K562 (cell line): ENCODE data around the gene PACRG. TPM values are rescaled to one million over a fixed set of nuclear protein-coding genes. Genes with fewer than 3 reads are reported as not detected.
A peak's percentile ranks its signal among the peaks of the same experiment; 100 is the strongest.

Experiments used
- ATAC-seq: fragments of 200-7000 bp; cut with Tn5 transposase; 3 replicates; pipeline ENCODE4 v1.9.1; 2020; ENCODE audit warnings: moderate library complexity
- BruUV-seq: library from RNA; stranded (reverse); fragments of 400-500 nt; replicated peaks from 2 replicates; lab custom pipeline; 2021; lab: Mats Ljungman, UMichigan
- CTCF ChIA-PET: fragments of 300-600 bp; formaldehyde crosslinking; extraction: SDS; loops from one replicate; lab custom pipeline; 2021; ENCODE audit warnings: low intra/inter-chr PET ratio; lab: Yijun Ruan, JAX
- POLR2A ChIA-PET: fragments of 300-600, 350-650 bp; sonication (Branson Sonifier 250); formaldehyde crosslinking; extraction: SDS; loops from one replicate; lab custom pipeline; 2021; ENCODE audit warnings: antibody characterized with exemption, inconsistent platforms; lab: Yijun Ruan, JAX
- DNase-seq, 4 experiments: peaks; one replicate each; pipeline versions ENCODE4 v3.0.0 to v3.0.0-alpha.2; 2011 to 2018; ENCODE audit warnings: low spot score in 3 of 4, mixed read lengths in 3 of 4; ENCODE audit errors: extremely low read depth in 1 of 4
- FAIRE-seq: peaks from 2 replicates; lab custom pipeline; 2011; peaks lifted over from hg19 to GRCh38; lab: Jason Lieb, UNC
- H2AFZ ChIP-seq: 2 replicates; pipeline ENCODE4 v1.6.0; 2011; ENCODE audit warnings: low read depth, low read length, control low read depth, inconsistent platforms
- H3K27ac ChIP-seq: fragments of 200-600 bp; 3 replicates; pipeline ENCODE4 v1.8.0; 2011; ENCODE audit warnings: low read depth, mild to moderate bottlenecking, control low read depth, inconsistent platforms, low read length, moderate library complexity, mixed read lengths; ENCODE audit errors: extremely low read depth
- H3K27me3 ChIP-seq, 2 experiments: fragments of 300-600 bp in 1 of 2; 2 replicates in 1 of 2; 3 replicates in 1 of 2; pipeline versions ENCODE4 v1.6.0 to v1.8.0; 2011; ENCODE audit warnings: inconsistent platforms in 2 of 2, low read length in 2 of 2, mild to moderate bottlenecking in 1 of 2, mixed read lengths in 1 of 2, moderate library complexity in 1 of 2; ENCODE audit not compliant: control insufficient read depth in 2 of 2, insufficient read depth in 2 of 2
- H3K36me3 ChIP-seq: fragments of 300-600 bp; 3 replicates; pipeline ENCODE4 v1.8.0; 2011; ENCODE audit warnings: mild to moderate bottlenecking, low read length, inconsistent platforms; ENCODE audit not compliant: control insufficient read depth, insufficient read depth
- H3K4me1 ChIP-seq, 2 experiments: fragments of 200-600 bp in 1 of 2; replicated peaks in 1 of 2; 2 replicates in 1 of 2; 3 replicates in 1 of 2; pipeline versions ENCODE4 v1.5.1 to v1.8.0; 2011; ENCODE audit warnings: inconsistent platforms in 2 of 2, low read length in 2 of 2, mild to moderate bottlenecking in 1 of 2, mixed read lengths in 1 of 2, moderate library complexity in 1 of 2; ENCODE audit not compliant: control insufficient read depth in 2 of 2, insufficient read depth in 2 of 2
- H3K4me2 ChIP-seq: 2 replicates; pipeline ENCODE4 v1.6.1; 2011; ENCODE audit warnings: low read length, control low read depth, inconsistent platforms, mixed read lengths; ENCODE audit not compliant: insufficient read depth
- H3K4me3 ChIP-seq: fragments of 200-600 bp; sonication (generic), shearing (Covaris generic); 2 replicates; pipeline ENCODE4 v1.5.1; 2016; ENCODE audit warnings: control low read depth, inconsistent platforms
- H3K79me2 ChIP-seq: fragments of 200-600 bp; 3 replicates; pipeline ENCODE4 v1.8.0; 2011; ENCODE audit warnings: low read length, inconsistent platforms; ENCODE audit not compliant: control insufficient read depth, insufficient read depth
- H3K9ac ChIP-seq, 2 experiments: 2 replicates each; pipeline versions ENCODE4 v1.6.0 to v1.6.1; 2011; ENCODE audit warnings: low read depth in 2 of 2, low read length in 2 of 2, control low read depth in 1 of 2, inconsistent platforms in 1 of 2, mild to moderate bottlenecking in 1 of 2, mixed read lengths in 1 of 2; ENCODE audit not compliant: insufficient read depth in 1 of 2
- H3K9me1 ChIP-seq: one replicate; pipeline ENCODE4 v1.6.0; 2011; ENCODE audit warnings: inconsistent platforms, mild to moderate bottlenecking, low read length, moderate library complexity; ENCODE audit not compliant: control insufficient read depth, insufficient read depth
- H3K9me3 ChIP-seq: replicated peaks from 2 replicates; pipeline ENCODE4 v1.5.1; 2011; ENCODE audit warnings: low read depth, low read length, inconsistent platforms; ENCODE audit not compliant: control insufficient read depth, insufficient read depth
- H4K20me1 ChIP-seq: replicated peaks from 2 replicates; pipeline ENCODE4 v1.6.1; 2011; ENCODE audit warnings: low read length, inconsistent platforms, mixed read lengths; ENCODE audit not compliant: control insufficient read depth, insufficient read depth
- ARID1B ChIP-seq: fragments of 450-650 bp; IDR thresholded peaks from 2 replicates; pipeline ENCODE4 v1.6.1; 2016; ENCODE audit warnings: antibody characterized with exemption, mild to moderate bottlenecking, inconsistent platforms
- CEBPG ChIP-seq, 3 experiments: fragments of 200-800 bp in 1 of 3; sonication (Bioruptor generic) in 1 of 3; sonication (generic) in 1 of 3; formaldehyde crosslinking in 1 of 3; IDR thresholded peaks in 2 of 3; conservative IDR thresholded peaks in 1 of 3; 2 replicates each; pipeline versions ENCODE4 v1.6.1 to v1.8.0; 2016 to 2022; ENCODE audit warnings: missing compliant biosample characterization in 2 of 3, missing genetic modification characterization in 2 of 3, mild to moderate bottlenecking in 1 of 3, missing genetic modification reagents in 1 of 3
- HDAC3 ChIP-seq: fragments of 450-650 bp; IDR thresholded peaks from 2 replicates; pipeline ENCODE4 v1.6.1; 2018; ENCODE audit warnings: borderline replicate concordance, mild to moderate bottlenecking, moderate library complexity; ENCODE audit not compliant: partially characterized antibody
- HMGN3 ChIP-seq: IDR thresholded peaks from 2 replicates; pipeline ENCODE4 v1.6.1; 2011; ENCODE audit warnings: borderline replicate concordance, low read depth, mild to moderate bottlenecking, mixed read lengths, low read length; ENCODE audit not compliant: insufficient read length; ENCODE audit errors: extremely low read depth
- RCOR1 ChIP-seq, 2 experiments: IDR thresholded peaks; 2 replicates each; pipeline ENCODE4 v1.6.1; 2012; ENCODE audit warnings: low read depth in 2 of 2, low read length in 2 of 2, borderline replicate concordance in 1 of 2, improper control_type of control experiment in 1 of 2
- TAL1 ChIP-seq: fragments of 450-650 bp; IDR thresholded peaks from 2 replicates; pipeline ENCODE4 v1.6.1; 2016; ENCODE audit warnings: mild to moderate bottlenecking
- TEAD4 ChIP-seq, 2 experiments: sonication (generic) in 1 of 2; formaldehyde crosslinking in 1 of 2; IDR thresholded peaks; 2 replicates each; pipeline versions ENCODE4 v1.6.1 to v1.8.0; 2012 to 2022; ENCODE audit warnings: borderline replicate concordance in 1 of 2, inconsistent platforms in 1 of 2, low read length in 1 of 2, mild to moderate bottlenecking in 1 of 2, missing genetic modification reagents in 1 of 2
- TRIM24 ChIP-seq, 2 experiments: fragments of 450-650 bp; IDR thresholded peaks; 2 replicates each; pipeline ENCODE4 v1.6.1; 2016
- ZNF695 ChIP-seq: fragments of 450-650 bp; formaldehyde crosslinking; IDR thresholded peaks from 2 replicates; pipeline ENCODE4 v1.4.0; 2020; ENCODE audit warnings: mild to moderate bottlenecking, moderate library complexity
- ZNF717 ChIP-seq: fragments of 250-450 bp; sonication (Bioruptor Pico); IDR thresholded peaks from 2 replicates; pipeline ENCODE4 v1.5.0; 2021
- ZNF766 ChIP-seq: fragments of 200-800 bp; sonication (Bioruptor generic); conservative IDR thresholded peaks from 2 replicates; pipeline ENCODE4 v1.6.1; 2016; ENCODE audit warnings: missing genetic modification characterization, missing compliant biosample characterization
- WGBS: fragments of 100-300 bp; shearing (Covaris generic); methylation state at CpG from one replicate; pipeline ENCODE4 v1.1.6; 2016; ENCODE audit warnings: low coverage, mixed read lengths; ENCODE audit not compliant: insufficient coverage; ENCODE audit errors: missing lambda C conversion rate; 5-methylcytosine and 5-hydroxymethylcytosine counted together
- in situ Hi-C: fragments of 300-500 bp; cut with MboI; formaldehyde crosslinking; loops from 4 replicates; pipeline ENCODE4 v1.15.0; 2018; ENCODE audit warnings: inconsistent platforms, mixed read lengths
- intact Hi-C: fragments of 100-400 bp; cut with micrococcal nuclease; formaldehyde crosslinking; loops from 2 replicates; pipeline ENCODE4 v1.14.2; 2022
- polyA plus RNA-seq, 8 experiments: library from polyadenylated mRNA; depleted of rRNA in 4 of 8; stranded (reverse) in 5 of 8; unstranded in 3 of 8; fragments of >200 nt; fragmentation: Nextera tagmentation in 2 of 8; fragmentation: Illumina TruSeq in 1 of 8; extraction: Ambion mirVana in 2 of 8; extraction: Trizol in 1 of 8; gene quantifications; 2 replicates each; pipeline versions ENCODE4 v1.2.1 to v1.2.3, GENCODE V29; 2011 to 2014; ENCODE audit warnings: inconsistent platforms in 1 of 8, missing spikeins in 1 of 8
- total RNA-seq, 7 experiments: library from RNA; depleted of rRNA in 6 of 7; stranded (reverse); fragments of >200 nt in 6 of 7; fragmentation: Illumina TruSeq in 2 of 7; extraction: Trizol in 2 of 7; gene quantifications; 2 replicates each; pipeline versions ENCODE4 v1.2.1 to v1.2.3, GENCODE V29; 2011 to 2021; ENCODE audit warnings: low replicate concordance in 1 of 7
- TF ChIP-seq, protein P1 (sequence below): fragments of 450-650 bp; formaldehyde crosslinking; IDR thresholded peaks from 2 replicates; pipeline ENCODE4 v1.4.0; 2020; ENCODE audit warnings: mild to moderate bottlenecking, moderate library complexity
- TF ChIP-seq, protein P2 (sequence below), 2 experiments: fragments of 450-650 bp in 1 of 2; sonication (generic) in 1 of 2; formaldehyde crosslinking in 1 of 2; IDR thresholded peaks in 1 of 2; conservative IDR thresholded peaks in 1 of 2; 2 replicates each; pipeline versions ENCODE4 v1.6.1 to v1.8.1; 2016 to 2023; ENCODE audit warnings: mild to moderate bottlenecking in 2 of 2, moderate library complexity in 2 of 2, inconsistent platforms in 1 of 2, missing genetic modification reagents in 1 of 2

The PACRG gene
- total and polyA plus RNA-seq, 9 of the 15 experiments (the other 6 are each of a cell fraction or from before 2014, with no cell fraction given): 0.04 TPM; not detected in 8

DNA sequence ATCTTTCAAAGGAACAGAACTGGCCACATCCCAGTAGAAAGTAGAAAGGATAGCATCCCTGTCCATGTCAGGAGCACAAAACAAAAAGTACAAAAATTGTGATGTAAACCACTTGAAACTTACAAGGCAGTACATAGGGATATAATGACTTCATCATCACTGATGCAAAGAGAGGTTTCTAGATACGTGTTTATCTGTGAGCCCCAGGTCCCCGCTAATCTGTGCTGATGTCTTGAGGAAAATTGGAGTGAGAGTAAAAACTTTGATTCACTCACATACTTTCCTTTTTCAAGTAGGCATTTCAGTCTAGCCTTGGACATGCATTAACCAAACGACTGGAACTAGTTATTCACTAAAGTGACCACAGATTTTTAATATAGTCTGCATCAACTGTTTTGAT lies 470.1 kb downstream of the PACRG start:
- ATAC-seq (no peak), DNase-seq (no peak), FAIRE-seq (no peak)
- Histone ChIP-seq H3K36me3 (no peaks in the 10 kb centered on the region), H3K4me1 (no peaks in the 10 kb centered on the region), H3K4me2 (no peak overlapping the region), H3K4me3 (no peak overlapping the region), H2AFZ (no peak overlapping the region), H4K20me1 (no peaks in the 10 kb centered on the region), H3K79me2 (no peaks in the 10 kb centered on the region), H3K9ac (no peak overlapping the region), H3K27ac (no peak overlapping the region), H3K9me1 (no peaks in the 10 kb centered on the region), H3K27me3 (peaks cover 27 to 50% of the 10 kb centered on the region in 2 experiments; a peak in 4 of 5 replicates), H3K9me3 (no peaks in the 10 kb centered on the region)
- 0% methylated on average over 3 of the region's 3 CpGs for WGBS
- ChIA-PET POLR2A (no interaction called here), CTCF (no interaction called here)
- intact Hi-C loops (no loop called here), in situ Hi-C loops (no loop called here)
- BruUV-seq: no TSS peak
- peak in 1 of 2 experiments; percentile 84; a peak in 2 of 4 replicates for TF ChIP-seq RCOR1 (IDR thresholded peaks at IDR 0.05; ENCODE audit: borderline replicate concordance in 1 of 2, low read depth in 2 of 2, low read length in 2 of 2)
- peak; percentile 64; the same call in 1 of the 2 replicates for TF ChIP-seq ZNF766 (CRISPR knock-in tag)
- TF ChIP-seq, protein P1, sequence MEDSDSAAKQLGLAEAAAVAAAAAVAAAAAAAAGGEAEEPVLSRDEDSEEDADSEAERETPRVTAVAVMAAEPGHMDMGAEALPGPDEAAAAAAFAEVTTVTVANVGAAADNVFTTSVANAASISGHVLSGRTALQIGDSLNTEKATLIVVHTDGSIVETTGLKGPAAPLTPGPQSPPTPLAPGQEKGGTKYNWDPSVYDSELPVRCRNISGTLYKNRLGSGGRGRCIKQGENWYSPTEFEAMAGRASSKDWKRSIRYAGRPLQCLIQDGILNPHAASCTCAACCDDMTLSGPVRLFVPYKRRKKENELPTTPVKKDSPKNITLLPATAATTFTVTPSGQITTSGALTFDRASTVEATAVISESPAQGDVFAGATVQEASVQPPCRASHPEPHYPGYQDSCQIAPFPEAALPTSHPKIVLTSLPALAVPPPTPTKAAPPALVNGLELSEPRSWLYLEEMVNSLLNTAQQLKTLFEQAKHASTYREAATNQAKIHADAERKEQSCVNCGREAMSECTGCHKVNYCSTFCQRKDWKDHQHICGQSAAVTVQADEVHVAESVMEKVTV (CRISPR knock-in tag): no peak
- TF ChIP-seq HMGN3: no peak
- TF ChIP-seq TAL1: peak; percentile 47; the same call in 1 of the 2 replicates
- TF ChIP-seq HDAC3: no peak
- 0 out of 2 replicates have a peak, but pooled peaks have one; percentile 22 for TF ChIP-seq ARID1B
- peak; percentile 54; the same call in 1 of the 2 replicates for TF ChIP-seq TEAD4 (IDR thresholded peaks at IDR 0.05; ENCODE audit: low read length)
- no peak for TF ChIP-seq TEAD4 (CRISPR knock-in tag; IDR thresholded peaks at IDR 0.05; ENCODE audit: borderline replicate concordance)
- TF ChIP-seq, protein P2, sequence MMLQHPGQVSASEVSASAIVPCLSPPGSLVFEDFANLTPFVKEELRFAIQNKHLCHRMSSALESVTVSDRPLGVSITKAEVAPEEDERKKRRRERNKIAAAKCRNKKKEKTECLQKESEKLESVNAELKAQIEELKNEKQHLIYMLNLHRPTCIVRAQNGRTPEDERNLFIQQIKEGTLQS (IDR thresholded peaks at IDR 0.05): peak; percentile 31; the same call in 1 of the 2 replicates
- TF ChIP-seq, protein P2 (CRISPR knock-in tag; conservative IDR thresholded peaks at IDR 0.05): no peak
- no peak for TF ChIP-seq ZNF695 (CRISPR knock-in tag)
- TF ChIP-seq TRIM24 (IDR thresholded peaks at IDR 0.05): peak in 1 of 2 experiments; percentile 17; a peak in 1 of 4 replicates
- no peak for TF ChIP-seq CEBPG (CRISPR knock-in tag; IDR thresholded peaks at IDR 0.05)
- peak in 1 of 2 experiments; percentile 46; a peak in 1 of 4 replicates for TF ChIP-seq CEBPG (tag; conservative IDR thresholded peaks at IDR 0.05 in 1 of 2, IDR thresholded peaks at IDR 0.05 in 1 of 2)
- no peak for TF ChIP-seq ZNF717 (CRISPR knock-in tag)
